Measurements from ENCODE around the gene RGS19. TPM values are rescaled to one million over a fixed set of nuclear protein-coding genes. Genes with fewer than 3 reads are reported as not detected.

RGS19 gene
- total RNA-seq, 1 experiment from 2014 or later: 16.4 TPM

DNA sequence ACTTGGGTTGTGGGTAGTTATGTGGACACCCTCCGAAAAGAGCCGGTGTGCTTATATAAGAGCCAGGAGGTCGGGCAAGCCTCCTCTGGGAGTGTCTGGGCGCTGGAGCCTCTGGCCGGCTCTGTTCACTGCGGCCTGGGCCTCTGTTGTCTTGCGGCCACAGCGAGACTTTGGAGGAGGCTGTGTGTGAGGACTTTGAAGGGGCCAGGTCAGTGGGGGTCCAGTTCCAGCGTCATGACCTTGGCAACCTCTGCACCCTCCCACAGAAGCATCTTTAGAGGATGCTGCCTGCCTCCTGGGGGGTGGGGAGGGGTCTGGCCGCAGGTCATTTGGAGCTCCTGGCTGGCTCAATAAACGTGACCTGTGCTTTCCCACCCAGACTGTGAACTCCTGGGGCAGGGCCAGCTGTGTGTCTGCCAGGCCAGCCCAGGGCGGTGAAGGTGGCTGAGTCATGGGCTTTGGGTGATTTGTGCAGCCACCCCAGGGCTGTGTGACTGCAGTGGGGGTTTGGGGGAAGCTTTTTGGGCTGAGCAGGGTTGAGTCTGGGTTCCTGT is 15.1 kb downstream of the RGS19 start:
- CTCF ChIA-PET: no interaction called here
- Histone ChIP-seq H3K27ac (ENCODE audit: low read depth, low read length, poor library complexity, severe bottlenecking) (no peak overlapping the region), H3K9me3 (ENCODE audit: low read depth, low read length, poor library complexity, severe bottlenecking) (no peaks in the 10 kb centered on the region), H3K27me3 (replicated peaks; ENCODE audit: insufficient read depth, low read depth, low read length, poor library complexity) (no peaks in the 10 kb centered on the region), H3K36me3 (ENCODE audit: insufficient read depth, low read length, poor library complexity, severe bottlenecking) (no peaks in the 10 kb centered on the region), H3K4me1 (ENCODE audit: insufficient read depth, low read length, poor library complexity, severe bottlenecking) (peaks cover 18% of the 10 kb centered on the region), H3K4me3 (ENCODE audit: low read depth, low read length, poor library complexity, severe bottlenecking) (peak overlapping the region; percentile 93)
- no TSS peak for BruUV-seq (replicated peaks)
- POLR2A ChIA-PET (ENCODE audit: low non-redundant PET): no interaction called here
- TF ChIP-seq CTCF (conservative IDR thresholded peaks at IDR 0.05; ENCODE audit: low read depth, low read length) (no peak), EZH2 (IDR thresholded peaks at IDR 0.05; ENCODE audit: borderline replicate concordance, low read depth, low read length, poor library complexity, severe bottlenecking) (no peak)
- intact Hi-C loops (cut with micrococcal nuclease; ENCODE audit: unreplicated experiment): no loop called here
- DNase-seq (ENCODE audit: low spot score): no peak

DNA sequence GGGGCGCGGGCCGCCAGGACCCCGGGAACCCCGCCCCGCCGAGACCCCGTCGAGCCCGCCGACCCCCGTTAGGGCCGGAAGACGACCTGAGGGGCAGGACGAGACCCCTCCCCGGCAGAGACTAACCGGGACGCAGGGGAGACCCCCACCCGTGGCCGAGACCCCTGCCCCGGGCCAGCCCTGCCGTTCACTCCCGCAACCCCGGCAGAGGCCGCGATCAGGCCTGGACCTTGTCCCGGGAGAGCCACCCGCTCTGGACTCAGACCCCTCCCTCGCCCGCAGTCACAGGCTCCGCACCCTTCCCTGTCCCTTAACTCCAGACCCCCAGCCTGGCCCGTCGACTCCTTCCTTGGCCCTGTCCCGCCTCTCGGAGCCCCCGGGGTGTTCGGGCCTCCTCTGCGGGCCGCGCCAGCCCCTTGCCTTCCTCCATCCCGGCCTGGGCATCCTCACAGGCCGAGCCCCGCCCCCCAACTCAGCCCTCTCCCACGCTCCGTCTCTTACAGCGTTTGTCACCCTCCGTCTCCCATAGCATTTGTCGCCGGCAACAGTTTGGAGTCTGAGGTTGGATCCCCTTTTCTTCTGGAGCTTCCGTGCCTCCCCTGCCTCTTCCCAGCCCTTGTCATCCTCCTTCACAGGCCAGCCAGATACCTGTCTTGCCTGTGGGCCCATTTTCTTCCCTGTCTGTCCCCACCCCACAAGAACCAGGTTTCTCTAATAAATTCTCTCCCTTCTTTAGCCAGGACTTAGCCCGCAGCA is 15.8 kb downstream of the RGS19 start:
- H3K4me1 ChIP-seq (ENCODE audit: insufficient read depth, low read length, poor library complexity, severe bottlenecking): peaks cover 18% of the 10 kb centered on the region
- H3K9me3 ChIP-seq (ENCODE audit: low read depth, low read length, poor library complexity, severe bottlenecking): no peaks in the 10 kb centered on the region
- no peaks in the 10 kb centered on the region for H3K36me3 ChIP-seq (ENCODE audit: insufficient read depth, low read length, poor library complexity, severe bottlenecking)
- H3K27me3 ChIP-seq (replicated peaks; ENCODE audit: insufficient read depth, low read depth, low read length, poor library complexity): no peaks in the 10 kb centered on the region
- POLR2A ChIA-PET (ENCODE audit: low non-redundant PET): no interaction called here
- no peak for TF ChIP-seq CTCF (conservative IDR thresholded peaks at IDR 0.05; ENCODE audit: low read depth, low read length)
- TSS peak; percentile 89 for BruUV-seq (replicated peaks)
- CTCF ChIA-PET: interaction anchor here (0.7 kb wide), 1 partner anchor 19 kb away, joined by 3 read pairs; no protein-coding TSS in a partner anchor
- H3K27ac ChIP-seq (ENCODE audit: low read depth, low read length, poor library complexity, severe bottlenecking): peak overlapping the region; percentile 64
- peak; percentile 52 for DNase-seq (ENCODE audit: low spot score)
- H3K4me3 ChIP-seq (ENCODE audit: low read depth, low read length, poor library complexity, severe bottlenecking): peak overlapping the region; percentile 93
- intact Hi-C loops (cut with micrococcal nuclease; ENCODE audit: unreplicated experiment): no loop called here

- POLR2A ChIA-PET (ENCODE audit: low non-redundant PET): interaction anchor here (0.6 kb wide), 1 partner anchor 1187 kb away, joined by 5 read pairs; no protein-coding TSS in a partner anchor
- no TSS peak for BruUV-seq (replicated peaks)
- intact Hi-C loops (cut with micrococcal nuclease; ENCODE audit: unreplicated experiment): no loop called here
Observed at GRCh38 chr20:64062596-64063388, 16.5 kb downstream of the RGS19 start, which contains the start of gene TCEA2. TSS of gene TCEA2 (plus strand) at chr20:64063198. CDS start at chr20:64063313, 115 bp downstream.

More at GRCh38 chr20:64062596-64063388, 16.5 kb downstream of the RGS19 start, which contains the start of gene TCEA2:
- H3K4me1 ChIP-seq (ENCODE audit: insufficient read depth, low read length, poor library complexity, severe bottlenecking): peaks cover 18% of the 10 kb centered on the region
- H3K27ac ChIP-seq (ENCODE audit: low read depth, low read length, poor library complexity, severe bottlenecking): peak within 1 kb of the TSS; percentile 74
- CTCF ChIA-PET: interaction anchor here (0.7 kb wide), 1 partner anchor 20 kb away, joined by 3 read pairs; no protein-coding TSS in a partner anchor
- H3K36me3 ChIP-seq (ENCODE audit: insufficient read depth, low read length, poor library complexity, severe bottlenecking): no peaks in the 10 kb centered on the region
- H3K9me3 ChIP-seq (ENCODE audit: low read depth, low read length, poor library complexity, severe bottlenecking): no peaks in the 10 kb centered on the region
- H3K4me3 ChIP-seq (ENCODE audit: low read depth, low read length, poor library complexity, severe bottlenecking): peak within 1 kb of the TSS; percentile 93
- TF ChIP-seq CTCF (conservative IDR thresholded peaks at IDR 0.05; ENCODE audit: low read depth, low read length) (no peak), EZH2 (IDR thresholded peaks at IDR 0.05; ENCODE audit: borderline replicate concordance, low read depth, low read length, poor library complexity, severe bottlenecking) (no peak)
- DNase-seq (ENCODE audit: low spot score): peak; percentile 98
- no peaks in the 10 kb centered on the region for H3K27me3 ChIP-seq (replicated peaks; ENCODE audit: insufficient read depth, low read depth, low read length, poor library complexity)
